ENCODE results near the gene ARMC5.

Gene ARMC5

GRCh38 chr16:31470615-31471014 lies 11.3 kb downstream of the ARMC5 start:
- TF ChIP-seq PPARA (CRISPR knock-in tag; IDR thresholded peaks at IDR 0.05; ENCODE audit: borderline replicate concordance) = no peak
- no peak for TF ChIP-seq ZNF70 (CRISPR knock-in tag; IDR thresholded peaks at IDR 0.05)
- TF ChIP-seq TSHZ2 (CRISPR knock-in tag; IDR thresholded peaks at IDR 0.05) = no peak
- no peak for TF ChIP-seq ZNF8 (CRISPR knock-in tag; IDR thresholded peaks at IDR 0.05)
- TF ChIP-seq ESRRG (CRISPR knock-in tag; IDR thresholded peaks at IDR 0.05) = no peak
- TF ChIP-seq ISL1 (CRISPR knock-in tag; IDR thresholded peaks at IDR 0.05) = no peak
- TF ChIP-seq CSDC2 (CRISPR knock-in tag; IDR thresholded peaks at IDR 0.05) = no peak
- no peak for ATAC-seq

GRCh38 chr16:31471241-31471874 lies 12.1 kb downstream of the ARMC5 start:
- TF ChIP-seq CSDC2 (CRISPR knock-in tag; IDR thresholded peaks at IDR 0.05) (no peak), POU6F1 (CRISPR knock-in tag; IDR thresholded peaks at IDR 0.05; ENCODE audit: borderline replicate concordance, low read depth) (no peak), ZFP3 (CRISPR knock-in tag; IDR thresholded peaks at IDR 0.05) (no peak), ZNF565 (CRISPR knock-in tag; conservative IDR thresholded peaks at IDR 0.05; ENCODE audit: low read depth) (no peak), ZFP30 (CRISPR knock-in tag; IDR thresholded peaks at IDR 0.05) (no peak), SNAI2 (CRISPR knock-in tag; IDR thresholded peaks at IDR 0.05) (no peak)
- no peak for ATAC-seq

- peak; percentile 75 for ATAC-seq
- TF ChIP-seq ZNF8 (CRISPR knock-in tag; IDR thresholded peaks at IDR 0.05) (no peak), POU6F1 (CRISPR knock-in tag; IDR thresholded peaks at IDR 0.05; ENCODE audit: borderline replicate concordance, low read depth) (no peak), PPARA (CRISPR knock-in tag; IDR thresholded peaks at IDR 0.05; ENCODE audit: borderline replicate concordance) (no peak)
These were observed 12.8 kb downstream of the ARMC5 start, which contains the start of gene TGFB1I1 for GRCh38 chr16:31471875-31472708. Gene TGFB1I1 (plus strand): TSS chr16:31472152. CDS start chr16:31472189, 37 bp downstream.

GRCh38 chr16:31472709-31473203 lies 13.5 kb downstream of the ARMC5 start:
- peak; percentile 94 for ATAC-seq
- peak; percentile 74 for TF ChIP-seq TSHZ2 (CRISPR knock-in tag; IDR thresholded peaks at IDR 0.05)
- no peak for TF ChIP-seq POU6F1 (CRISPR knock-in tag; IDR thresholded peaks at IDR 0.05; ENCODE audit: borderline replicate concordance, low read depth)
- TF ChIP-seq ZC3H10 (CRISPR knock-in tag; IDR thresholded peaks at IDR 0.05) = no peak
- TF ChIP-seq PPARA (CRISPR knock-in tag; IDR thresholded peaks at IDR 0.05; ENCODE audit: borderline replicate concordance) = no peak
- no peak for TF ChIP-seq ISL1 (CRISPR knock-in tag; IDR thresholded peaks at IDR 0.05)
- peak; percentile 49; the same call in 1 of the 2 replicates for TF ChIP-seq ZNF70 (CRISPR knock-in tag; IDR thresholded peaks at IDR 0.05)
- no peak for TF ChIP-seq CREB5 (CRISPR knock-in tag; IDR thresholded peaks at IDR 0.05; ENCODE audit: low read depth)
- TF ChIP-seq PATZ1 (CRISPR knock-in tag; IDR thresholded peaks at IDR 0.05; ENCODE audit: borderline replicate concordance) = no peak
- TF ChIP-seq ESRRG (CRISPR knock-in tag; IDR thresholded peaks at IDR 0.05) = no peak
- no peak for TF ChIP-seq ZNF8 (CRISPR knock-in tag; IDR thresholded peaks at IDR 0.05)
- TF ChIP-seq SNAI2 (CRISPR knock-in tag; IDR thresholded peaks at IDR 0.05) = peak; percentile 71; the same call in 1 of the 2 replicates
- 0 out of 2 replicates have a peak, but pooled peaks have one; percentile 33 for TF ChIP-seq ZFP30 (CRISPR knock-in tag; IDR thresholded peaks at IDR 0.05)
- no peak for TF ChIP-seq OSR1 (CRISPR knock-in tag; IDR thresholded peaks at IDR 0.05)
- peak; percentile 93 for TF ChIP-seq CSDC2 (CRISPR knock-in tag; IDR thresholded peaks at IDR 0.05)
- TF ChIP-seq GLIS3 (CRISPR knock-in tag; IDR thresholded peaks at IDR 0.05) = 0 out of 2 replicates have a peak, but pooled peaks have one; percentile 20
